ENCODE results near the gene TMEM134. TPM values are rescaled to one million over a fixed set of nuclear protein-coding genes. Genes with fewer than 3 reads are reported as not detected.
A peak's percentile ranks its signal among the peaks of the same experiment; 100 is the strongest.

The TMEM134 gene
- total and polyA plus RNA-seq, 10 of the 15 experiments (the other 5 are each of a cell fraction or from before 2014, with no cell fraction given): 1.6 to 93.8 (median 27.8) TPM

DNA sequence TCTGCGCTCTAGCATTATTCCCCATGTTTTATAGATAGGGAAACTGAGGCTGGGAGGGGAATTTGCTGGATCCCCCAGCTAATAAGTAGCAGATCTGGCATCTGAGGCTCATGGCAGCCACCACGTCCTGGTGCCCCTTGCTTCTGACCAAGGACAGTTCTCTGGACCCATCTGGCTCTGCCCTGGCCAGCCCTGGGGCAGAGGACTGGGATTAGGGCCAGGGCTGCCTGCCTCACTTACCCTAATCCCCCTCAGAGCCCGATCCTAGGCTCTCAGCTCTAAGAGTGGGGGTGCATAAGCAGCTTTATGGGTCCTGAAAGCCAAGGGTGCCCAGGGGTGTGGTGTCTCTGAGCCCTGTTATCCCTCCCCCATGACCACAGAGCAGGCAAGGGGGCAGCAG is 14.0 kb downstream of the TMEM134 start, which contains the start of gene CABP4 (continued):
- TF ChIP-seq ZNF687 (IDR thresholded peaks at IDR 0.05) (no peak), FOS (IDR thresholded peaks at IDR 0.05; ENCODE audit: borderline replicate concordance, extremely low read depth, insufficient read length) (no peak)

DNA sequence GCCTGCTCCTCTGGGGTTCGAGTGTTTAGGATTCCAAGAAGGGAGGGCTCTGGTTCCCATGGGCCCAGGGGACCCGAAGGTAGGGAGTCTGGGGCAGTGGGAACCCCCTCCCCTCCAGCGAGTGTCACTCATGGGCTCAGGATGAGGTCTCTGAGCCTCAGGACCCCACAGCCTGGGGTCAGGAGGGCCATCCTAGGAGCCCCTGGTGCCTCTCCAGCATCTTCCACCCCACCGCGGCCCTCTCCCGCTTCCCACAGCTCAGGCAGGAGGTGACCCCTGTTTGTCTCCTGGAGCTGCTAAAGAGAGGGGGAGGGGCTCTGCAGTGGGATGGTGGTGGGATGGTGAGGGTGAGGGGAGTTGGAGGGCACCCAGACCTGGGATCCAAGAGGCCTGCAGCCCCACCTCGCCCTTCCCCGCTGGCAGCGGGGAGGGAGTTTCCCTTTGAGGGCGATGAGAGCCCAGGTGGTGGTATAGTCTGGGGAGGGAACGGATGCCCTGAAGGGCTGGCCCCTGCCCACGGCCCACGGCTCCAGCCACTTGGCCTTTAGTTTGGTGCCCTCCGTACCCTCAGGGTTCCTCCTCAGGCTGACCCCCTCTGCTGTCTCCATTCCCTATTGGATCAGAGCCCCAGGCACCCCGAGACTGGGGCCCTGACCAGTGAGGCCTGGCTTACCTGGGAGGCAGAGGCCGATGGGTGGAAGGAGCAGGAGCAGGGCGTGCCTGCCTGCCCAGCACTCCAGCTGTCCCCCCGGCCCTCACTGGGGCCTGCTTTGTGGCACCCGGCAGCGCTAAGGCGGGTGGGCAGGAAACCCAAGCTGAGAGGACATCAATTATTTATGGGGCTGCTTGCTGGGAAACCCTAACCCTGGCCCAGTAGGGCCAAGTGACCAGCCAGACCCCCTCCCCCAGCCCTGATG is 15.0 kb downstream of the TMEM134 start:
- peaks cover 6% of the 10 kb centered on the region for H3K4me1 ChIP-seq (ENCODE audit: control insufficient read depth, insufficient read depth, low read length)

More for the DNA sequence above, 15.0 kb downstream of the TMEM134 start:
- in situ Hi-C loops (cut with MboI): no loop called here
- Histone ChIP-seq H3K79me2 (ENCODE audit: control insufficient read depth, insufficient read depth, low read length) (no peaks in the 10 kb centered on the region), H3K27me3 (replicated peaks in 1 of 2; ENCODE audit: control insufficient read depth in 2 of 2, insufficient read depth in 2 of 2, low read length in 1 of 2) (no peaks in the 10 kb centered on the region), H2AFZ (ENCODE audit: control insufficient read depth, low read depth, low read length) (no peak overlapping the region), H3K27ac (ENCODE audit: control insufficient read depth, insufficient read depth) (no peak overlapping the region), H3K4me2 (ENCODE audit: control insufficient read depth, insufficient read depth) (no peak overlapping the region), H3K9me3 (replicated peaks; ENCODE audit: control insufficient read depth, insufficient read depth, low read length) (no peaks in the 10 kb centered on the region), H4K20me1 (ENCODE audit: control insufficient read depth, insufficient read depth) (no peaks in the 10 kb centered on the region), H3K4me3 (no peak overlapping the region), H3K9ac (ENCODE audit: control insufficient read depth, insufficient read depth, low read length) (no peak overlapping the region), H3K36me3 (ENCODE audit: control insufficient read depth in 2 of 2, insufficient read depth in 2 of 2, low read length in 1 of 2) (no peaks in the 10 kb centered on the region)
- intact Hi-C loops (cut with micrococcal nuclease; ENCODE audit: unreplicated experiment): no loop called here
- 65% methylated on average over 21 of the region's 21 CpGs for WGBS (ENCODE audit: insufficient coverage, insufficient replicate concordance, low lambda C conversion rate, missing lambda C conversion rate)
- ATAC-seq: no peak
- RAD21 ChIA-PET (ENCODE audit: unreplicated experiment): no interaction called here
- FAIRE-seq: no peak
- DNase-seq (ENCODE audit: low read depth, low spot score): no peak
- SMC1A ChIA-PET (ENCODE audit: uncharacterized antibody, unreplicated experiment): no interaction called here
- POLR2A ChIA-PET: no interaction called here
- no TSS peak for BruUV-seq (replicated peaks)
- CTCF ChIA-PET: no interaction called here
- TF ChIP-seq NRF1 (conservative IDR thresholded peaks at IDR 0.05; ENCODE audit: low read depth, low read length) (no peak), POLR2A (IDR thresholded peaks at IDR 0.05; ENCODE audit: low read depth, low read length) (0 out of 2 replicates have a peak, but pooled peaks have one; percentile 6)

All from GM12878 (cell line).